Measurements from ENCODE around the gene GPR119.
"Not testable (repeated sequence)": the region's sequence is repeated elsewhere in the genome, so short reads cannot be mapped to it uniquely, and the experiment has no call there.

Gene GPR119

DNA sequence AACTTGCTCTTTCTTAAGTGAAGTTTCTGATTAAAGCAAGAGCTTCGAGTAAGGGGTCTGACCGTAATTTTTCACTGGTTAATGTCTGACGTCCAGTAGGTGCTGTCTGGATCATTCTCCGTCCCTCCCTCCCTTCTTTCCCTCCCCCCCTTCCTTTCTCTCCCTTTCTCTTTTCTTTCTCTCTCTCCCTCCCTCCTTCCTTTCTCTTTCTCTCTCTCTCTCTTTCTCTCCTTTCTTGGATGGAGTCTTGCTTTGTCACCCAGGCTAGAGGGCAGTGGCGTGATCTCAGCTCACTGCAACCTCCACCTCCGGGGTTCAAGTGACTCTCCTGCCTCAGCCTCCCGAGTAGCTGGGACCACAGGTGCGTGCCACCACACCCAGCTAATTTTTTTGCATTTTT is 46.6 kb downstream of the GPR119 start:
- DNase-seq = not testable (repeated sequence)

DNA sequence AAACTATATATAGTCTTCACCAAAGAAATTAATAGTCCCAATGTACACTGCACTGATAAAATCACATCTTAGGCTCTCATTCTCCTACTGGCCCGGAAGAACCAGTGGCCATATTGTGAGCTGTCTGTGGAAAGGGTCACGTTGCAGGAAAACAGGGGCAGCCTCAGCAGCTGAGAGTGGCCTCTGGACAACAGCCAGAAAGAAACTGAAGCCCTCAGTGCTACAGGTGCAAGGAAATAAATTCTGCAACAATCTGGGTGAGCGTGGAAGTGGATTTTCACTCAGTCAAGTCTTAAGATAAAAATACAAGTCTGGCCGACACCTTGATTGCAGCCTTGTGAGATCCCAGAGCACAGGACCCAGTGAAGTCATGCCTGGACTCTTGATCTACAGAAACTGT is 48.9 kb downstream of the GPR119 start:
- DNase-seq = no peak
